DMS53 treated with DMSO at 0.1 percent for 48 hours (cell line): ENCODE measurements around the gene EPHA3.

Experiments
- DNase-seq: peaks from one replicate; lab custom pipeline; 2025; ENCODE audit not compliant: unreplicated experiment; lab: John Stamatoyannopoulos, UW

The EPHA3 gene

GRCh38 chr3:89527736-89528305 lies 420.4 kb downstream of the EPHA3 start:
- DNase-seq, result no peak
